OCI-LY3 (cell line): ENCODE results near the gene SMPD2.

ENCODE experiments used
- H2AFZ ChIP-seq: fragments of 200-600, 300-600 bp; shearing (Covaris generic); 2 replicates; pipeline ENCODE4 v1.6.0; 2014; ENCODE audit warnings: antibody characterized with exemption, low read depth, low read length
- H3K27ac ChIP-seq: fragments of 200-600, 300-600 bp; sonication (generic); 2 replicates; pipeline ENCODE4 v1.5.1; 2014; ENCODE audit warnings: mild to moderate bottlenecking, low read length, moderate library complexity, mixed read lengths
- H3K27me3 ChIP-seq: fragments of 200-600, 300-600 bp; sonication (generic); 2 replicates; pipeline ENCODE4 v1.6.1; 2014; ENCODE audit warnings: low read depth, low read length, mixed read lengths
- H3K36me3 ChIP-seq: fragments of 200-600, 300-600 bp; sonication (generic); replicated peaks from 2 replicates; pipeline ENCODE3; 2014; ENCODE audit warnings: low read depth, low read length, mixed read lengths
- H3K4me1 ChIP-seq: fragments of 300-600, 200-600 bp; sonication (generic); 2 replicates; pipeline ENCODE4 v1.6.1; 2014; ENCODE audit warnings: low read length, mixed read lengths
- H3K4me2 ChIP-seq: fragments of 200-600, 300-600 bp; sonication (generic); 2 replicates; pipeline ENCODE4 v1.6.1; 2014; ENCODE audit warnings: low read length, mixed read lengths
- H3K4me3 ChIP-seq: fragments of 300-600, 200-600 bp; sonication (generic); 2 replicates; pipeline ENCODE4 v1.5.1; 2014; ENCODE audit warnings: antibody characterized with exemption, mild to moderate bottlenecking, low read length, moderate library complexity
- H3K79me2 ChIP-seq: fragments of 300-600, 200-600 bp; shearing (Covaris generic); 2 replicates; pipeline ENCODE4 v1.6.1; 2014; ENCODE audit warnings: mild to moderate bottlenecking, low read length, mixed read lengths
- H3K9ac ChIP-seq: fragments of 300-600, 200-600 bp; shearing (Covaris generic); 2 replicates; pipeline ENCODE4 v1.6.0; 2014; ENCODE audit warnings: mild to moderate bottlenecking, low read length, moderate library complexity
- H3K9me3 ChIP-seq: fragments of 200-600, 300-600 bp; shearing (Covaris generic); 2 replicates; pipeline ENCODE4 v1.6.1; 2014; ENCODE audit warnings: low read length, mixed read lengths; ENCODE audit not compliant: insufficient read depth
- H4K20me1 ChIP-seq: fragments of 200-600, 300-600 bp; sonication (generic); 2 replicates; pipeline ENCODE4 v1.6.1; 2016; ENCODE audit warnings: low read length, mixed read lengths; ENCODE audit not compliant: insufficient read depth
- CTCF ChIP-seq: fragments of 200-600, 300-600 bp; sonication (generic); IDR thresholded peaks from 2 replicates; pipeline ENCODE4 v1.5.1; 2014; ENCODE audit warnings: antibody characterized with exemption, low read length, low read depth
- EZH2phosphoT487 ChIP-seq: fragments of 200-600 bp; shearing (Covaris generic); IDR thresholded peaks from 2 replicates; pipeline ENCODE4 v1.6.1; 2018; ENCODE audit warnings: antibody characterized with exemption, mixed run types, low read depth

Gene SMPD2

GRCh38 chr6:109466212-109466923 is 25.8 kb downstream of the SMPD2 start:
- Histone ChIP-seq H3K36me3 (peaks cover 53% of the 10 kb centered on the region), H2AFZ (no peak overlapping the region), H3K4me3 (no peak overlapping the region), H3K9ac (no peak overlapping the region), H3K27me3 (no peaks in the 10 kb centered on the region), H3K27ac (peak overlapping the region; percentile 19; the same call in 1 of the 2 replicates), H4K20me1 (no peaks in the 10 kb centered on the region; the same call in 1 of the 2 replicates), H3K79me2 (peaks cover 27% of the 10 kb centered on the region), H3K4me2 (no peak overlapping the region), H3K9me3 (no peaks in the 10 kb centered on the region), H3K4me1 (peaks cover 5% of the 10 kb centered on the region; the same call in 1 of the 2 replicates)
- no peak for TF ChIP-seq EZH2phosphoT487
- TF ChIP-seq CTCF, result no peak

GRCh38 chr6:109467696-109468095 is 27.2 kb downstream of the SMPD2 start:
- peaks cover 11% of the 10 kb centered on the region for H4K20me1 ChIP-seq
- H3K9ac ChIP-seq, result no peak overlapping the region
- H3K79me2 ChIP-seq, result peaks cover 40% of the 10 kb centered on the region
- no peak overlapping the region for H2AFZ ChIP-seq
- H3K9me3 ChIP-seq, result no peaks in the 10 kb centered on the region
- H3K27me3 ChIP-seq, result no peaks in the 10 kb centered on the region
- no peak overlapping the region for H3K4me2 ChIP-seq
- no peak overlapping the region for H3K27ac ChIP-seq
- H3K36me3 ChIP-seq, result peaks cover 52% of the 10 kb centered on the region
- H3K4me3 ChIP-seq, result no peak overlapping the region
- peaks cover 16% of the 10 kb centered on the region for H3K4me1 ChIP-seq
- TF ChIP-seq EZH2phosphoT487 (no peak), CTCF (no peak)

GRCh38 chr6:109469591-109470189 is 29.2 kb downstream of the SMPD2 start:
- peaks cover 48% of the 10 kb centered on the region for H3K79me2 ChIP-seq

More at GRCh38 chr6:109469591-109470189, 29.2 kb downstream of the SMPD2 start:
- H3K4me3 ChIP-seq, result no peak overlapping the region
- no peaks in the 10 kb centered on the region for H3K27me3 ChIP-seq
- no peaks in the 10 kb centered on the region for H3K9me3 ChIP-seq
- TF ChIP-seq EZH2phosphoT487 (no peak), CTCF (no peak)
- H4K20me1 ChIP-seq, result peaks cover 13% of the 10 kb centered on the region
- H2AFZ ChIP-seq, result no peak overlapping the region
- peaks cover 24% of the 10 kb centered on the region for H3K4me1 ChIP-seq
- no peak overlapping the region for H3K9ac ChIP-seq
- peaks cover 49% of the 10 kb centered on the region for H3K36me3 ChIP-seq
- H3K27ac ChIP-seq, result no peak overlapping the region
- no peak overlapping the region for H3K4me2 ChIP-seq
